Measurements from ENCODE around the gene STAG1. TPM values are rescaled to one million over a fixed set of nuclear protein-coding genes. Genes with fewer than 3 reads are reported as not detected.

STAG1 gene
- total RNA-seq, 4 donors from 2014 or later, result 48.6 to 71.2 (median 58.2) TPM

DNA sequence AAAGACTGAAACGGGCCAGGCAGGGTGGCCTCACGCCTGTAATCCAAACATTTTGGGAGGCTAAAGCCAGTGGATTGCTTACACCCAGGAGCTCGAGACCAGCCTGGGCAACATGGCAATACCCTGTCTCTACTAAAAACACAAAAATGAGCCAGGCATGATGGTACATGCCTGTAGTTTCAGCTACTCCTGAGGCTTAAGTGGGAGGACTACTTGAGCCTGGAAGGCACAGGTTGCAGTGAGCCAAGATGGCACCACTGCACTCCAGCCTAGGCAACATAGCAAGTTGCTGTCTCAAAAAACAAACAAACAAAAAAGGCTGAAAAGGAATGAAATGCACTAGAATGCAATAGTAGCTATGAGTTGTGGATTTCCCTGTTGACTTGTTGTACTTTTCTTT, 94.7 kb downstream of the STAG1 start:
- no peak overlapping the region for H3K4me3 ChIP-seq
- no peaks in the 10 kb centered on the region for H3K27me3 ChIP-seq
- WGBS, 2 donors, result 67 to 79% methylated on average over 3 of the region's 3 CpGs
- H3K9me3 ChIP-seq, result peaks cover 0 to 32% (median 4%) of the 10 kb centered on the region in 4 donors
- H3K36me3 ChIP-seq, result peaks cover 0 to 10% (median 0%) of the 10 kb centered on the region in 3 donors
- no peak overlapping the region for H3K27ac ChIP-seq
- TF ChIP-seq POLR2A (IDR thresholded peaks at IDR 0.05) (no peak), EP300 (IDR thresholded peaks at IDR 0.05) (no peak)
- TF ChIP-seq, protein P1, sequence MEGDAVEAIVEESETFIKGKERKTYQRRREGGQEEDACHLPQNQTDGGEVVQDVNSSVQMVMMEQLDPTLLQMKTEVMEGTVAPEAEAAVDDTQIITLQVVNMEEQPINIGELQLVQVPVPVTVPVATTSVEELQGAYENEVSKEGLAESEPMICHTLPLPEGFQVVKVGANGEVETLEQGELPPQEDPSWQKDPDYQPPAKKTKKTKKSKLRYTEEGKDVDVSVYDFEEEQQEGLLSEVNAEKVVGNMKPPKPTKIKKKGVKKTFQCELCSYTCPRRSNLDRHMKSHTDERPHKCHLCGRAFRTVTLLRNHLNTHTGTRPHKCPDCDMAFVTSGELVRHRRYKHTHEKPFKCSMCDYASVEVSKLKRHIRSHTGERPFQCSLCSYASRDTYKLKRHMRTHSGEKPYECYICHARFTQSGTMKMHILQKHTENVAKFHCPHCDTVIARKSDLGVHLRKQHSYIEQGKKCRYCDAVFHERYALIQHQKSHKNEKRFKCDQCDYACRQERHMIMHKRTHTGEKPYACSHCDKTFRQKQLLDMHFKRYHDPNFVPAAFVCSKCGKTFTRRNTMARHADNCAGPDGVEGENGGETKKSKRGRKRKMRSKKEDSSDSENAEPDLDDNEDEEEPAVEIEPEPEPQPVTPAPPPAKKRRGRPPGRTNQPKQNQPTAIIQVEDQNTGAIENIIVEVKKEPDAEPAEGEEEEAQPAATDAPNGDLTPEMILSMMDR (IDR thresholded peaks at IDR 0.05), result no peak
- peaks cover 0 to 21% (median 5%) of the 10 kb centered on the region in 4 donors for H3K4me1 ChIP-seq
- no peak for DNase-seq (ENCODE audit: low spot score in 2 of 2)

DNA sequence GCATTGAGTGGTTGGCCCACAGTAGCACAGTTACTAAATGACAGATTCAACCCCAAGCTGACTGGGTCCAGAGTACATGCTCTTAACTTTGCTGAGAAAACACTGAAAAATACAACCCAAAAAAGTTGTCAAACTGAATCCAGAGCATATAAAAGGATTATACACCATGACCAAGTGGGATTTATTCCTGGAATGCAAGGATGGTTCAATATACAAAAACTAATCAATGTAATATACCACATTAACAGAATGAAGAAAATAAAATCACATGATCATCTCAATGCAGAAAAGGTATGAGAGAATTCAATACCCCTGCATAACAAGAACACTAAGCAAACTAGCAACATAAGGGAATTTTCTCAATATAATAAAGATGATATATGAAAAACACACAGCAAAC, 98.5 kb downstream of the STAG1 start:
- Histone ChIP-seq H3K27me3 (no peaks in the 10 kb centered on the region), H3K4me1 (peaks cover 0 to 6% (median 0%) of the 10 kb centered on the region in 4 donors)
- TF ChIP-seq, protein P1 (IDR thresholded peaks at IDR 0.05), result no peak
- TF ChIP-seq EP300 (IDR thresholded peaks at IDR 0.05), result no peak

DNA sequence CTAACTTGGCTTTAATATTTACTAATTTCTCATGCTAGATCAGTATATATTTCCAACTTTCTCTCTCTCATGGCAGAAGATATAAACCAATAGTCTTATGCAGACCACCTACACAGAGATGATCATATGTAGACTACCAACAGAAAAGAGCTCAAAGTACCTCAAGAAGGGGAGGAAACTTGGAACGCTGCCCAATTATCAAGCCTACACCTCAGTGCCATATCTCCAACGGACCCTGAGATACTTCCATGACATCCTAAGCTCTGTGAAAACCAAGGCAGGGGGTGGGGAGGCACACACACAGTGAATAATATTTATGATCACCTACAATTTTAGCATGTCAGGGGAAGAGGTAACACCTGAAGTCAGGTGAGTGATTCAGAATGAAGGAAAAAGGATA, 100.6 kb downstream of the STAG1 start:
- no peak overlapping the region for H3K4me3 ChIP-seq
- H3K27ac ChIP-seq, result no peak overlapping the region
- no peaks in the 10 kb centered on the region for H3K4me1 ChIP-seq
- TF ChIP-seq, protein P1 (IDR thresholded peaks at IDR 0.05), result no peak
- TF ChIP-seq POLR2A (IDR thresholded peaks at IDR 0.05), result no peak
- no peak for TF ChIP-seq EP300 (IDR thresholded peaks at IDR 0.05)
- H3K9me3 ChIP-seq, result peaks cover 0 to 32% (median 4%) of the 10 kb centered on the region in 4 donors
- no peaks in the 10 kb centered on the region for H3K27me3 ChIP-seq
- DNase-seq (ENCODE audit: low spot score in 2 of 2), result no peak
- 85 to 86% methylated on average over 2 of the region's 2 CpGs for WGBS, 2 donors
- peaks cover 0 to 12% (median 0%) of the 10 kb centered on the region in 3 donors for H3K36me3 ChIP-seq

More for the DNA sequence above, 98.5 kb downstream of the STAG1 start:
- no peak for DNase-seq (ENCODE audit: low spot score in 2 of 2)
- Histone ChIP-seq H3K36me3 (peaks cover 0 to 12% (median 0%) of the 10 kb centered on the region in 3 donors), H3K4me3 (no peak overlapping the region), H3K27ac (no peak overlapping the region), H3K9me3 (peaks cover 0 to 32% (median 4%) of the 10 kb centered on the region in 4 donors)

DNA sequence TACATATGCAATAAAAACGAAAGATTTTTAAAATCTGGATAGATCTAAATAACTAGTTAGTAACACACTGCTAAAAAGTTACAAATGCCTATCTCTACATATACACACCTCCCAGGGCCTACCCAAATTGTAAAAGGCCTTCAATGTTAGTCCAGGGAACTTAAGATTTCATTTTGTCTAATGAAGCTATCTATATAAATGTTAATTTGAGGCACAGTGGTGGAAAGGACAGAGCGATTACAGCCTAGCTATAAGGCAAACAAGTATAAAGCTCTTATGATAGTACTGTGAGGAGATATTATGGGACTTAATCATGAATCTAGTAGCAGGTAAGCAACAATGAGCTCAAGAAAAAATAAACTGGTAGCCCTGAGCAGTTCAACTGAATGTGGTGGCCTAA, 101.7 kb downstream of the STAG1 start:
- no peak overlapping the region for H3K4me3 ChIP-seq
- no peak overlapping the region for H3K27ac ChIP-seq
- DNase-seq (ENCODE audit: low spot score in 2 of 2), result no peak
- H3K4me1 ChIP-seq, result no peaks in the 10 kb centered on the region
- no peaks in the 10 kb centered on the region for H3K27me3 ChIP-seq
- H3K9me3 ChIP-seq, result peaks cover 0 to 30% (median 4%) of the 10 kb centered on the region in 4 donors
- 48 to 90% methylated on average over 2 of the region's 2 CpGs for WGBS, 2 donors
- TF ChIP-seq EP300 (IDR thresholded peaks at IDR 0.05) (no peak), POLR2A (IDR thresholded peaks at IDR 0.05) (no peak)
- TF ChIP-seq, protein P1 (IDR thresholded peaks at IDR 0.05), result no peak
- H3K36me3 ChIP-seq, result peaks cover 0 to 12% (median 0%) of the 10 kb centered on the region in 3 donors

DNA sequence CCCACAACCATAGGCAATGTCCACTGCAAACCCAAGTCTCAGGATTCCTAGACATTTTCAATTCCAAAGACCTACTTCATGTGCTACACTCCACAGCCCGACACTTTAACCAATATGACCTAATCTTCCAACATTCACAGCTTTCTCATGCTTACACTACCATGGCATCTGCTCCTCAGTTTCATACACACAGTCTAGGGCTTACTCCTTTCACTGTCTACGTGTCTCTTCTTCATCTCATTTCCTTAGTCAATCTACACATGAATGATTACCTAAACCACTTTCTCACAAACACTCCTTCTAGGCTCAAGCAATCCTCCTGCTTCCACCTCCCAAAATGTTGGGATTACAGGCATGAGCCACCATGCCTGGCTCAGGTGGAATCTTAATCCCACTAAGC, 106.3 kb downstream of the STAG1 start:
- Histone ChIP-seq H3K4me1 (peaks cover 0 to 9% (median 0%) of the 10 kb centered on the region in 4 donors), H3K9me3 (no peaks in the 10 kb centered on the region), H3K27ac (no peak overlapping the region), H3K27me3 (no peaks in the 10 kb centered on the region), H3K36me3 (no peaks in the 10 kb centered on the region), H3K4me3 (no peak overlapping the region)
- WGBS, 2 donors, result 95 to 97% methylated on average over 2 of the region's 2 CpGs
- DNase-seq (ENCODE audit: low spot score in 2 of 2), result no peak
- TF ChIP-seq POLR2A (IDR thresholded peaks at IDR 0.05) (no peak), EP300 (IDR thresholded peaks at IDR 0.05) (no peak)
- TF ChIP-seq, protein P1 (IDR thresholded peaks at IDR 0.05), result no peak

All from tibial nerve (tissue), 4 donors.